ENCODE results near the gene FKBP1A. TPM values are rescaled to one million over a fixed set of nuclear protein-coding genes. Genes with fewer than 3 reads are reported as not detected.

The FKBP1A gene
- total and polyA plus RNA-seq, 9 donors = 64.7 to 697 (median 154) TPM

GRCh38 chr20:1383623-1384404 lies 9.0 kb downstream of the FKBP1A start:
- DNase-seq = no peak
- intact Hi-C loops (cut with DNase I) = loop anchor here in 1 of 4 donors (10.0 kb wide), 1 partner anchor 1059 kb away; the partner anchor contains the start of gene SOX12
- peaks cover 13% of the 10 kb centered on the region for H3K4me1 ChIP-seq (ENCODE audit: insufficient read depth)
- WGBS, 3 donors = 79 to 86% (median 82%) methylated on average over 5 of the region's 5 CpGs
- no peak overlapping the region for H3K4me3 ChIP-seq
- no peak overlapping the region for H3K27ac ChIP-seq
- no peaks in the 10 kb centered on the region for H3K9me3 ChIP-seq
- no peaks in the 10 kb centered on the region for H3K36me3 ChIP-seq
- no peaks in the 10 kb centered on the region for H3K27me3 ChIP-seq
- TF ChIP-seq CTCF (IDR thresholded peaks at IDR 0.05) (no peak), EP300 (IDR thresholded peaks at IDR 0.05) (no peak), POLR2A (IDR thresholded peaks at IDR 0.05) (no peak)

- Histone ChIP-seq H3K4me1 (ENCODE audit: insufficient read depth) (peaks cover 9% of the 10 kb centered on the region), H3K9me3 (no peaks in the 10 kb centered on the region), H3K4me3 (no peak overlapping the region), H3K27me3 (no peaks in the 10 kb centered on the region), H3K27ac (peak overlapping the region in 1 of 2 donors; percentile 26), H3K36me3 (no peaks in the 10 kb centered on the region)
- intact Hi-C loops (cut with DNase I) = loop anchor here in 1 of 4 donors (10.0 kb wide), 1 partner anchor 1058 kb away; the partner anchor contains the start of gene SOX12
- peak in 3 of 5 donors; percentile 43 to 57 (median 47) for DNase-seq
- 41 to 54% (median 43%) methylated on average over 4 of the region's 4 CpGs for WGBS, 3 donors
- no peak for TF ChIP-seq EP300 (IDR thresholded peaks at IDR 0.05)
- no peak for TF ChIP-seq POLR2A (IDR thresholded peaks at IDR 0.05)
- no peak for TF ChIP-seq CTCF (IDR thresholded peaks at IDR 0.05)
Observed at GRCh38 chr20:1382670-1383069, 10.2 kb downstream of the FKBP1A start.

- intact Hi-C loops (cut with DNase I) = loop anchor here in 1 of 4 donors (10.0 kb wide), 1 partner anchor 1057 kb away; the partner anchor contains the start of gene SOX12
- WGBS, 3 donors = 38 to 41% (median 39%) methylated on average over 6 of the region's 6 CpGs
- Histone ChIP-seq H3K4me3 (no peak overlapping the region), H3K27me3 (no peaks in the 10 kb centered on the region), H3K36me3 (no peaks in the 10 kb centered on the region), H3K27ac (peak overlapping the region in 1 of 2 donors; percentile 26), H3K9me3 (no peaks in the 10 kb centered on the region), H3K4me1 (ENCODE audit: insufficient read depth) (peaks cover 7% of the 10 kb centered on the region)
- no peak for DNase-seq
- no peak for TF ChIP-seq EP300 (IDR thresholded peaks at IDR 0.05)
- TF ChIP-seq CTCF (IDR thresholded peaks at IDR 0.05) = no peak
- no peak for TF ChIP-seq POLR2A (IDR thresholded peaks at IDR 0.05)
Observed at GRCh38 chr20:1381753-1382591, 10.9 kb downstream of the FKBP1A start.

DNA sequence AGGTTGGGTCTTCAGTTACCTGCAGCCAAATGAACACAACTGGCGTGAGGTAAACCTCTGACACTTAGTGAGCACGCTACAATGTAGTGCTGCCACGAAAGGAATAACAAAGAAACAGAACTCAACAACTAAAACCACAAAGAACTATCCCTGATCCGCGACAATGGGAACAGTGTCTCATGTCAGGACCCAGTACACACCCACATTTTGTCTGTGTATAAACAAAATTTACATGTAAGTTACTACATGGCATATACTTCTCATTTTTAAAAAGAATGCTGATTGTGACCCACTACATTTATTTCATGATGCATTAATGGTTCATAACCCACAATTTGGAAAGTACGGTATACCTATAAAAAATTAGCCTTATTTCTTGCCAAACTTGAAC lies 14.1 kb downstream of the FKBP1A start:
- no peaks in the 10 kb centered on the region for H3K36me3 ChIP-seq
- no peak overlapping the region for H3K4me3 ChIP-seq
- H3K27me3 ChIP-seq = no peaks in the 10 kb centered on the region
- intact Hi-C loops (cut with DNase I) = no loop called here
- H3K27ac ChIP-seq = no peak overlapping the region
- TF ChIP-seq EP300 (IDR thresholded peaks at IDR 0.05) (no peak), POLR2A (IDR thresholded peaks at IDR 0.05) (no peak), CTCF (IDR thresholded peaks at IDR 0.05) (no peak)
- H3K4me1 ChIP-seq (ENCODE audit: insufficient read depth) = peaks cover 7% of the 10 kb centered on the region
- no peaks in the 10 kb centered on the region for H3K9me3 ChIP-seq
- WGBS, 3 donors = 90 to 94% (median 91%) methylated on average over 6 of the region's 6 CpGs
- DNase-seq = no peak
